HUES64 (cell line): ENCODE data around the gene APEH.
"Not testable (repeated sequence)": the region's sequence is repeated elsewhere in the genome, so short reads cannot be mapped to it uniquely, and the experiment has no call there.

Experiments
- H3K27ac ChIP-seq: 2 replicates; pipeline ENCODE4 v1.7.0; 2013; ENCODE audit warnings: low read depth, low read length, inconsistent platforms
- H3K27me3 ChIP-seq: 2 replicates; pipeline ENCODE4 v1.6.1; 2013; ENCODE audit warnings: mild to moderate bottlenecking, low read length; ENCODE audit not compliant: insufficient read depth
- H3K36me3 ChIP-seq: 2 replicates; pipeline ENCODE4 v1.6.1; 2013; ENCODE audit warnings: mild to moderate bottlenecking, low read length; ENCODE audit not compliant: insufficient read depth
- H3K4me1 ChIP-seq: 2 replicates; pipeline ENCODE4 v1.6.1; 2013; ENCODE audit warnings: mild to moderate bottlenecking, low read length, moderate library complexity; ENCODE audit not compliant: insufficient read depth
- H3K4me3 ChIP-seq: 2 replicates; pipeline ENCODE4 v1.5.1; 2013; ENCODE audit warnings: mild to moderate bottlenecking, low read length, moderate library complexity
- H3K9ac ChIP-seq: 2 replicates; pipeline ENCODE4 v1.6.1; 2013; ENCODE audit warnings: mild to moderate bottlenecking, low read depth, low read length
- H3K9me3 ChIP-seq: 2 replicates; pipeline ENCODE4 v1.6.1; 2013; ENCODE audit warnings: low read depth, low read length; ENCODE audit not compliant: insufficient read depth
- WGBS: fragments of 150-250, 120-280 bp; methylation state at CpG from one replicate; pipeline ENCODE4 v1.1.7; 2013; ENCODE audit warnings: missing lambda C conversion rate; 5-methylcytosine and 5-hydroxymethylcytosine counted together

The APEH gene

GRCh38 chr3:49694409-49695070, 20.4 kb downstream of the APEH start:
- 78% methylated on average over 6 of the region's 6 CpGs for WGBS
- not testable (repeated sequence) for H3K9me3 ChIP-seq, H3K36me3 ChIP-seq, H3K4me3 ChIP-seq, H3K27ac ChIP-seq, H3K27me3 ChIP-seq, H3K4me1 ChIP-seq, H3K9ac ChIP-seq

GRCh38 chr3:49695350-49696015, 21.3 kb downstream of the APEH start:
- WGBS, result 96% methylated on average over 3 of the region's 4 CpGs
- H3K4me1 ChIP-seq, H3K27ac ChIP-seq, H3K4me3 ChIP-seq, H3K27me3 ChIP-seq, H3K36me3 ChIP-seq, H3K9ac ChIP-seq, H3K9me3 ChIP-seq: not testable (repeated sequence)

GRCh38 chr3:49699281-49699979, 25.3 kb downstream of the APEH start:
- Histone ChIP-seq H3K4me3 (no peak overlapping the region), H3K27me3 (no peaks in the 10 kb centered on the region), H3K27ac (no peak overlapping the region), H3K36me3 (peaks cover 11% of the 10 kb centered on the region), H3K9ac (no peak overlapping the region), H3K9me3 (no peaks in the 10 kb centered on the region), H3K4me1 (no peaks in the 10 kb centered on the region)
- WGBS, result 94% methylated on average over 14 of the region's 16 CpGs

GRCh38 chr3:49700014-49700413, 25.9 kb downstream of the APEH start:
- Histone ChIP-seq H3K27ac (no peak overlapping the region), H3K4me1 (no peaks in the 10 kb centered on the region), H3K27me3 (no peaks in the 10 kb centered on the region), H3K4me3 (no peak overlapping the region), H3K9ac (no peak overlapping the region), H3K36me3 (peaks cover 13% of the 10 kb centered on the region), H3K9me3 (no peaks in the 10 kb centered on the region)
- 93% methylated on average over 8 of the region's 8 CpGs for WGBS

DNA sequence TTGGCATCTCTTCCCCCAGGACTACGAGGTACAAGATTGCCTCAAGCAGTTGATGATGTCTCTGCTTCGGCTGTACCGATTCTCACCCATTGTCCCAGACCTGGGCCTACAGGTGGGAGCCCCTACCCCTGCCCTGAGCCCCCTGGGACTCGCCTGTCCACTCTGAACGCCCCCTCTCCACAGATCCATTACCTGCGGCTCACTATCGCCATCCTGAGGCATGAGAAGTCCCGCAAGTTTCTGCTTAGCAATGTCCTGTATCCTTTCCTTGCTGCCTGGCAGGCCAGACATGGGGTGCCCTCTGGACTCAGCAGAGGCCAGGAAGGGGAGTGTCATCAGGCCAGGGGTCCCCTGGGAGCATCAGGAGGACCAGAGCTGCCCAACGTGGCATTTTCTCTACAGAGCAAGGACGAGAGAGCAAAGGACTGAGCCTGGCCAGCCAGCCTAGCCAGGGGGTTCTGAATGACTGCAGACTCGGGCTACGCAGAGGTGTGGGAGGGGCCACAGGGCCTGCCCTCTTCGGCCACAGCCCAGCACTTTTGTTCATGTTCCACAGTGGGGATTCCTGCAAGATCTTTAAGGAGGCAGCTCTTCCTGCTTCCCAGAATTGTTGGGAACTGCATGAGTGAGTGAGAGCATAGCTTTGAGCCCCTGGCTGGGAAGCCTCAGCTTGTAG, 26.4 kb downstream of the APEH start:
- H3K27ac ChIP-seq, result no peak overlapping the region
- H3K4me3 ChIP-seq, result no peak overlapping the region
- WGBS, result 83% methylated on average over 13 of the region's 13 CpGs
- H3K9ac ChIP-seq, result no peak overlapping the region
- H3K36me3 ChIP-seq, result peaks cover 13% of the 10 kb centered on the region
- H3K27me3 ChIP-seq, result no peaks in the 10 kb centered on the region
- H3K4me1 ChIP-seq, result no peaks in the 10 kb centered on the region
- H3K9me3 ChIP-seq, result no peaks in the 10 kb centered on the region

DNA sequence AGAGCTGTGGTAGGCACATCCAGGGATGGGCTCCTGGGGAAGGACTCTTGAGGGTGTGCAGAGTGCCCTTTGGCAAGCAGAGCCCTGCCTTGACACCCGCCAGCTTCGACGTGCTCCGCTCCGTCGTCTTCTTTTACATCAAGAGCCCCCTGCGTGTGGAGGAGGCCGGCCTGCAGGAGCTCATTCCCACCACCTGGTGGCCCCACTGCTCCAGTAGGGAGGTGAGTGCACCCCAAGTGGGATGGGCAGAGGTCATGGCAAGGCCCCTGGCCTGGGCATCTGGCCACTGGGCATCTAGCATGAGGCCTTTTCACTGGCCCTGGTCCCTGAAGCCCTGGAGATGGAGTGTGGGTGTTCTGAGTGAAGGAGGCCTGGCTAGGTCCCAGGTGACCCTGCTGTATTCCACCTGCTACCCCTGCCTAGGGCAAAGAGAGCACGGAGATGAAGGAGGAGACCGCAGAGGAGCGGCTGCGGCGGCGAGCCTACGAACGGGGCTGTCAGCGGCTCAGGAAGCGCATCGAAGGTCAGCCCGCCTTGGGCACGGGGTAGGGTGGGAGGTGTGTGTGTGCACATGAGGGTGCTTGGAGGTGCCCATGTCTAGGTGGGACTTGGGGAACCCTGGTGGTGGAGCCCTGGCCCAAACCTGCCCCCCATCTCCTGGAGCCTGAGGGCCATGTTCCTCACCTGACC, 27.4 kb downstream of the APEH start:
- WGBS, result 84% methylated on average over 21 of the region's 21 CpGs
- Histone ChIP-seq H3K9ac (no peak overlapping the region), H3K27ac (no peak overlapping the region), H3K4me1 (no peaks in the 10 kb centered on the region), H3K4me3 (no peak overlapping the region), H3K36me3 (peaks cover 21% of the 10 kb centered on the region), H3K9me3 (no peaks in the 10 kb centered on the region), H3K27me3 (no peaks in the 10 kb centered on the region)

GRCh38 chr3:49702672-49703071, 28.5 kb downstream of the APEH start:
- Histone ChIP-seq H3K36me3 (peaks cover 22% of the 10 kb centered on the region), H3K9ac (no peak overlapping the region), H3K4me1 (no peaks in the 10 kb centered on the region), H3K27ac (no peak overlapping the region), H3K9me3 (no peaks in the 10 kb centered on the region), H3K27me3 (no peaks in the 10 kb centered on the region), H3K4me3 (no peak overlapping the region)
- WGBS, result 93% methylated on average over 11 of the region's 11 CpGs

DNA sequence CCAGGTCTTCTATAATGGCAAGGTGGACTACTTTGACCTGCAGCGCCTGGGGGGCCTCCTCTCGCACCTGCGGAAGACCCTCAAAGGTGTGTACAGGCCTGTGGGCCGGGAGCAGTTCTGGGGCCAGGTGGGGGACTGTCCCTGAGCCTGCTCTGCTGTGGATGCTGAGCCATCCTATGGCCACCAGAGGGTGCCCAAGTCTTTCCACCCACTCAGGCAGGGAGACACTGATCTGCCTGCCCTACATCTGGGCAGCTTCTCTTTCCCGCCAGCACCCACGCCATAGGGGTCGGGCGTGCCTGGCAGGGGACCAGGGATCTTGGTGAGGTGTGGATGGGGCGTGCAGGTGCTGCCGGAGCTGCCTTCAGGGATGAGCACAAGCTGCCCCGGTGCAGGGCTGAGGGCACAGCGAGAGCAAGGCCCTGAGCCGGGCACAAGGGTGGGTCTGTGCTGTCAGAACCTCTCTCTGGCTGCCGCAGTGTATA, 29.3 kb downstream of the APEH start:
- Histone ChIP-seq H3K4me3 (no peak overlapping the region), H3K4me1 (no peaks in the 10 kb centered on the region), H3K9ac (no peak overlapping the region), H3K27me3 (no peaks in the 10 kb centered on the region), H3K36me3 (peaks cover 22% of the 10 kb centered on the region; the same call in 1 of the 2 replicates), H3K27ac (no peak overlapping the region), H3K9me3 (no peaks in the 10 kb centered on the region)
- WGBS, result 86% methylated on average over 14 of the region's 14 CpGs

DNA sequence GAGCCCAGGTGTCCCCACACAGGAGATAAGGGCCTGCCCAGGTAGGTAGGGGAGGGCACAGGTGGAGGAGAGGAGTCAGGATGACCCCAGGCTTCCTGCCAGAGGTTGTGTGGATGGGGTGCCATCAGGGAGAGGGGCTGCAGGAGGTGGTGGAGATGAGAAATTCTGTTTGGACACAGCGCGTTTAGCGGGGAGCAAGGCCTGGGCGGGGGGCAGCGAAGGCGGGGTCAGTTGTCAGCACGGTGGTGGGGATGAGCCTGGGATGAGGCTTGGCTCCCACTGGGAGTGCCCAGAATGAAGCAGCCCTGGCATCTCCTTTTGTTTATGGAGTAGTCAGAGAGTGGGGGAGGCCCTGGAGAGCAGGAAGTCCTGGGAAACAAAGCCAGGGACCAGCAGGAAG, 29.8 kb downstream of the APEH start:
- peaks cover 22% of the 10 kb centered on the region; the same call in 1 of the 2 replicates for H3K36me3 ChIP-seq
- no peaks in the 10 kb centered on the region for H3K9me3 ChIP-seq
- no peak overlapping the region for H3K4me3 ChIP-seq
- no peaks in the 10 kb centered on the region for H3K27me3 ChIP-seq
- H3K4me1 ChIP-seq, result no peaks in the 10 kb centered on the region
- WGBS, result 92% methylated on average over 7 of the region's 7 CpGs
- H3K27ac ChIP-seq, result no peak overlapping the region
- H3K9ac ChIP-seq, result no peak overlapping the region

DNA sequence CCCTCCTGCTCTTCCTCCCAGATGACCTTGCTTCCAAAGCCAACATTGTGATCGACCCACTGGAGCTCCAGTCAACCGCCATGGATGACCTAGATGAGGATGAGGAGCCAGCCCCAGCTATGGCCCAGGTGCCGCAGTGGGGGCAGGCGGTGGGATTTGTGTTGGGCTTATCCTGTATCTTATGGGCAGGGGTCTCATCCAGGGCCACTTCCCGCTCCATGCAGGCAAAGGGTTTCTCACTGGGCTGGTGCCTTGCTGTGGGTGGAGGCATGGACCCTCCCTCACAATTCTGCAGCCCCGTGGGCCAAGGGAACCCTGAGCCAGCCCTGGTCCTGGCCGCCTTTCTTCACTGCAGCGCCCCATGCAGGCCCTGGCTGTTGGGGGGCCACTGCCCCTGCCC, 30.5 kb downstream of the APEH start:
- Histone ChIP-seq H3K27ac (no peak overlapping the region), H3K27me3 (no peaks in the 10 kb centered on the region), H3K9ac (no peak overlapping the region), H3K4me1 (no peaks in the 10 kb centered on the region), H3K36me3 (peaks cover 22% of the 10 kb centered on the region; the same call in 1 of the 2 replicates), H3K4me3 (no peak overlapping the region), H3K9me3 (no peaks in the 10 kb centered on the region)
- 92% methylated on average over 8 of the region's 8 CpGs for WGBS
